ENCODE data around the gene ASGR2.

Gene ASGR2

GRCh38 chr17:7132511-7133094 is 18.0 kb upstream of the ASGR2 start:
- TF ChIP-seq RARB (CRISPR knock-in tag; IDR thresholded peaks at IDR 0.05) = no peak
- no peak for TF ChIP-seq CSRNP3 (CRISPR knock-in tag; IDR thresholded peaks at IDR 0.05)
- TF ChIP-seq TSHZ2 (CRISPR knock-in tag; IDR thresholded peaks at IDR 0.05) = no peak
- ATAC-seq = no peak

GRCh38 chr17:7131423-7131791 is 16.8 kb upstream of the ASGR2 start:
- TF ChIP-seq SNAI2 (CRISPR knock-in tag; IDR thresholded peaks at IDR 0.05) = no peak
- ATAC-seq = no peak

GRCh38 chr17:7130621-7131422 is 16.2 kb upstream of the ASGR2 start:
- peak; percentile 34; the same call in 1 of the 3 replicates for ATAC-seq
- TF ChIP-seq BACH2 (CRISPR knock-in tag; IDR thresholded peaks at IDR 0.05; ENCODE audit: borderline replicate concordance) (no peak), POU6F1 (CRISPR knock-in tag; IDR thresholded peaks at IDR 0.05; ENCODE audit: borderline replicate concordance, low read depth) (no peak), CSDC2 (CRISPR knock-in tag; IDR thresholded peaks at IDR 0.05) (no peak), TCF4 (CRISPR knock-in tag; IDR thresholded peaks at IDR 0.05; ENCODE audit: borderline replicate concordance) (no peak), ZNF70 (CRISPR knock-in tag; IDR thresholded peaks at IDR 0.05) (no peak), ZC3H10 (CRISPR knock-in tag; IDR thresholded peaks at IDR 0.05) (no peak), PPARA (CRISPR knock-in tag; IDR thresholded peaks at IDR 0.05; ENCODE audit: borderline replicate concordance) (no peak), PATZ1 (CRISPR knock-in tag; IDR thresholded peaks at IDR 0.05; ENCODE audit: borderline replicate concordance) (no peak), ESRRG (CRISPR knock-in tag; IDR thresholded peaks at IDR 0.05) (no peak), ZNF8 (CRISPR knock-in tag; IDR thresholded peaks at IDR 0.05) (no peak), GLIS3 (CRISPR knock-in tag; IDR thresholded peaks at IDR 0.05) (no peak), ZNF565 (CRISPR knock-in tag; conservative IDR thresholded peaks at IDR 0.05; ENCODE audit: low read depth) (no peak), CSRNP3 (CRISPR knock-in tag; IDR thresholded peaks at IDR 0.05) (no peak), ZFP3 (CRISPR knock-in tag; IDR thresholded peaks at IDR 0.05) (no peak), OSR1 (CRISPR knock-in tag; IDR thresholded peaks at IDR 0.05) (no peak), ISL1 (CRISPR knock-in tag; IDR thresholded peaks at IDR 0.05) (no peak), TSHZ2 (CRISPR knock-in tag; IDR thresholded peaks at IDR 0.05) (no peak), SNAI2 (CRISPR knock-in tag; IDR thresholded peaks at IDR 0.05) (no peak), RARB (CRISPR knock-in tag; IDR thresholded peaks at IDR 0.05) (no peak), ZFP30 (CRISPR knock-in tag; IDR thresholded peaks at IDR 0.05) (no peak)
